GM12865 (cell line): ENCODE data around the gene TMEM132D.

Experiments
- DNase-seq: peaks from one replicate; pipeline ENCODE4 v3.0.0; 2010; ENCODE audit warnings: low read depth
- H3K4me3 ChIP-seq: 2 replicates; pipeline ENCODE4 v1.5.1; 2011; ENCODE audit warnings: mild to moderate bottlenecking, low read depth, low read length, control low read depth
- TF ChIP-seq, protein P1 (sequence below): IDR thresholded peaks from 2 replicates; pipeline ENCODE4 v1.5.1; 2011; ENCODE audit warnings: low read length, control low read depth, low read depth, inconsistent platforms; ENCODE audit not compliant: insufficient read depth; ENCODE audit errors: missing control alignments

TMEM132D gene

DNA sequence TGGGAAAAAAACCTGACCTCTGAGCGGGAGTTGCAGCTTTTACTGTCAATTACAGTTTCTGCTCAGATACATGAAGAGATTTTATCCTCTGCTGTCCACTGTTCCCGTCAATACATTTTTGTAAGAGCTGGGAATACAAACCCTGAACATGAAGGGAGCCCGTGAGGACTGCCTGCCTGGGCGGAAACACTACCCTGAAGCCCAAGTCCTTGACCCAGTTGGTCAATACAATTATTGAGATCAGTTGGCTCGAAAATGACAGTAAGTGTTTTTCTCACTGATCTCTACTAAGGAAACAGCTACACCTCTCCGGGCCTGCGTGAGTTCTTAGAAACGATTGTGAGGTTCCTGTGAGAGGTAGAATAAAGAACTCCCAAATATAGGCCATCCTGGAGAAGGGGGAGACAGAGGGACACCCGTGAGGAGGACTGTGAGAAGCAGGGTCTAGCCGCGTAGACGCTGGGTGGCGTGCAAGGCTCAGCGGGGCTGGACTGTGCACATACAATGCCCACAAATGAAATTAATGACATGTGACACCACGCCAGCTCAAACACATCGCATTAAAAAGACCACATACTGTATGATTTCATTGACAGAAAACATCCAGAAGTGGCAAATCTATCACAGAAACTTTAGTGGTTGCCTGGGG, 509.5 kb downstream of the TMEM132D start:
- TF ChIP-seq, protein P1, sequence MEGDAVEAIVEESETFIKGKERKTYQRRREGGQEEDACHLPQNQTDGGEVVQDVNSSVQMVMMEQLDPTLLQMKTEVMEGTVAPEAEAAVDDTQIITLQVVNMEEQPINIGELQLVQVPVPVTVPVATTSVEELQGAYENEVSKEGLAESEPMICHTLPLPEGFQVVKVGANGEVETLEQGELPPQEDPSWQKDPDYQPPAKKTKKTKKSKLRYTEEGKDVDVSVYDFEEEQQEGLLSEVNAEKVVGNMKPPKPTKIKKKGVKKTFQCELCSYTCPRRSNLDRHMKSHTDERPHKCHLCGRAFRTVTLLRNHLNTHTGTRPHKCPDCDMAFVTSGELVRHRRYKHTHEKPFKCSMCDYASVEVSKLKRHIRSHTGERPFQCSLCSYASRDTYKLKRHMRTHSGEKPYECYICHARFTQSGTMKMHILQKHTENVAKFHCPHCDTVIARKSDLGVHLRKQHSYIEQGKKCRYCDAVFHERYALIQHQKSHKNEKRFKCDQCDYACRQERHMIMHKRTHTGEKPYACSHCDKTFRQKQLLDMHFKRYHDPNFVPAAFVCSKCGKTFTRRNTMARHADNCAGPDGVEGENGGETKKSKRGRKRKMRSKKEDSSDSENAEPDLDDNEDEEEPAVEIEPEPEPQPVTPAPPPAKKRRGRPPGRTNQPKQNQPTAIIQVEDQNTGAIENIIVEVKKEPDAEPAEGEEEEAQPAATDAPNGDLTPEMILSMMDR, result no peak
- no peak overlapping the region for H3K4me3 ChIP-seq
- no peak for DNase-seq

DNA sequence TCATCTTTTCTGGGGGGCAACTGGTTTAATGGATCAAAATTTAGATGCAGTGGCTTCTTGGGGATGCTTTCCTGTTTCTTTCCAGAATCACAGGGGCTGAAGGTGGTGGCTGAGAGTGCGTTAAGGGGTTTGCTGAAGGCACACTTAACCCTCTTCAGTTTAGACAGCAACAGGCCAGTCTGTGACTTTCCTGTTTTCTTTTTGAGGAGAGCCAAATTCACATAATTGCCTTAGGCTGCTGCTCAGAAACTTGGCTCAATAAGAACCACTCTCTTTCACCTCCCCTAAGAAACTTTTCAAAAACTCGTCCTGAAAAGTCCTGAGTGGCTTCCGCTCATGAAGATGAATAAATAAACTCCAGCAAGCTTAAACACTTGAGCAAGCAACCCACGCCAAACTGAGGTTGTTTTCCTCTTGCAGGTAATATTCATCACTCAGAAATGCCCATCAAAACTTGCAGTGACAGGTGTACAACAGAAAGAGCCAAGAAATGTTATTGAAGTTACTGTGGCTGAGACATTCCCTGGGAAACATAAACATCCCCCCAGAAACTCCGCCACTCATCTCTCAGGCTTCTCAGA, 510.4 kb downstream of the TMEM132D start:
- TF ChIP-seq, protein P1, result no peak
- DNase-seq, result no peak
- no peak overlapping the region for H3K4me3 ChIP-seq

DNA sequence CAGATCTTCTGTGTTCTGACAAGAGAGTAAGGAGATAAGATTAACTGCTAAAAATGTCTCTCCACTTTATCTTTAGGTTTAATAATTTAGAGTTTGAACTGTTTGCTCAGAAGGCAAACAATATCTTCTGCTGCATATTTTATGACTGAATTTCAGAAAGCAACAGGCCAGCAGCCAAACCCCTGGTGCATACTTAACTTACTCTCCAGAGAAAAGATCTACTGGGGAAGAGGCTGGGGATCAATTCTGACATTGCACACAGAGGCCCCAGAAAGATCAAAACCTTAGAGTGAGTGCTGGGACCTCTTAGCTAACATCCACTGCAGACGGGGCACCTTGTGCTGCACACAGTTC, 518.2 kb downstream of the TMEM132D start:
- DNase-seq, result no peak
- no peak overlapping the region for H3K4me3 ChIP-seq
- TF ChIP-seq, protein P1, result no peak

DNA sequence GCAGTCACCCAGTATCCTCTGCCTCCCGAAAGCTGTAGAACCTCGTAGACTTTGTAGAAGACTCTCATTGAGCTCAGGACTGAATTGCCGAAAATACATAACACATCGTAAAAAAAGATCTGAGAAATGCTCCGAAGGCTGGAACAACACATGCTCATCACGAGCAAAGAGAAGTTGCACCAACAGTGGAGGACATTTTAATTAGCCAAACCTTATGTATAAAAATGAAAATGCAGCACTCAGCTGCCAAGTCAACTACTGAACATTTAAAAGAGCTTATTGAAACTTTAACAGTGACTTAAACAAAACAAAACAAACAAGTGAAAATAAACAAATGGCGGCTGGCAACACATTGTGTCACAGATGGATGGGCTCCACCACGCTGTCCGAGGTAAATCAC, 519.9 kb downstream of the TMEM132D start:
- TF ChIP-seq, protein P1, result no peak
- no peak for DNase-seq
- no peak overlapping the region for H3K4me3 ChIP-seq

DNA sequence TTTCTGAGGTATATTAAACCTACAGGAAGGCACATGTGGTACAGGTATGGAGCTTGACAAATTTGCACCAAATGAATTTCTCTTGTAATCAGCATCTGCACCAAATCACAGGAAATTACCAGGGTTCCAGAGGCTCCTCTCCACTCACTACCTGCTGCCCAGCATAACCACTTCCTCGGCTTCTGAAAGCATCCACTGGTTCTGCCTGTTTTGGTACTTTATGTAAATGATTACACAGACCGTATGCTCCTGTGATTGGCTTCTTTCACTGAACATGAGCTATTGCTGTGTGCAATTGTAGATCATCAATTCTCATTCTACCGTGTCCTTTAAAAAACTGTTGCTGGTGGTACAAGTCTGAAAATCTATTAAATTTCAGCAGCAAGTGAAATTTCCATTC, 522.1 kb downstream of the TMEM132D start:
- no peak overlapping the region for H3K4me3 ChIP-seq
- TF ChIP-seq, protein P1, result no peak
- no peak for DNase-seq

DNA sequence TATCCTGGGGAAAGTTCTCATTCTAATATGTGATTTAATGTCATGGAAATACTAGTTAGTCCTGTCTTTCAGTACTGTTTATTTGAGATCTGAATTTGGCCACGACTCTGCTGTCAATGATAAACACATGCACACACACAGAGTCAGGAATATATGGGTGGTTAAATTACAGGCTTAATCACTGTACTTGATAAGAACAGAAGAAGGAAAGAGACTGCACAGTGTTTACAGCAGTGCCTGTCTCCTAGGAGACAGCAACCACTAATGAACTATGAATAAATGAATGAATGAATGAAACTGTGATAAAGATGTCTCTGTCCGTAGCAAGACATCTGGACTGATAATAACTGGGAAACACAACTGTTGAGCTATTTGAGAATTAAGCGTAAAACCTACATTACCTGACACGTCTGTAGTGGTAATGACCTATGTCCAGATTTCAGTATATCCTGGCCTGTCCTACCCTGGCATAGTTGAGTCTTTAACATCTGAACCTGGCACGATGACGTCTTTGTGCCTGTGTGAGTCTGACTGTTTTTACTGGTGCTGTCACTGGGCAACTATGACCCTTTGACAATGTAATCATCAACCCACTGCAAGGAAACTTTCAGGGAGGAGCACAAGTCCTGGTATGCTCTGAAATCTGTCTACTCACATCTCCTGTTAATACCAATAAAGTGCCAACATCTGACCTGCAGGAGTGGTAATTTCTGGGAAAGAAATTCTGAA, 524.6 kb downstream of the TMEM132D start:
- DNase-seq, result no peak

More for the DNA sequence above, 524.6 kb downstream of the TMEM132D start:
- TF ChIP-seq, protein P1, result no peak
- H3K4me3 ChIP-seq, result no peak overlapping the region
